ENCODE measurements around the gene WASF3. TPM values are rescaled to one million over a fixed set of nuclear protein-coding genes. Genes with fewer than 3 reads are reported as not detected.
"Not testable (repeated sequence)": the region's sequence is repeated elsewhere in the genome, so short reads cannot be mapped to it uniquely, and the experiment has no call there.

WASF3 gene
- total RNA-seq, 1 experiment from 2014 or later, result 3.4 TPM

GRCh38 chr13:26722321-26722720 lies 164.8 kb downstream of the WASF3 start:
- Histone ChIP-seq H3K4me1 (ENCODE audit: control insufficient read depth in 1 of 2, insufficient read depth in 2 of 2, low read length in 2 of 2) (no peaks in the 10 kb centered on the region), H3K4me3 (replicated peaks in 1 of 2; ENCODE audit: low read depth in 1 of 2, low read length in 2 of 2) (no peak overlapping the region), H4K20me1 (ENCODE audit: insufficient read depth) (no peaks in the 10 kb centered on the region), H3K79me2 (ENCODE audit: insufficient read depth, low read length) (no peaks in the 10 kb centered on the region), H3K9ac (ENCODE audit: low read length) (no peak overlapping the region), H3K27me3 (ENCODE audit: insufficient read depth, low read length) (0 out of 2 replicates have a peak, but pooled peaks cover 8% of the 10 kb centered on the region), H3K9me3 (ENCODE audit: control insufficient read depth in 1 of 2, insufficient read depth in 1 of 2, low read depth in 1 of 2, low read length in 2 of 2) (no peaks in the 10 kb centered on the region), H2AFZ (ENCODE audit: low read depth, low read length, poor library complexity, severe bottlenecking) (no peak overlapping the region), H3K9me2 (ENCODE audit: insufficient read depth) (no peaks in the 10 kb centered on the region), H3K36me3 (ENCODE audit: control insufficient read depth in 1 of 2, insufficient read depth in 2 of 2, low read length in 2 of 2) (no peaks in the 10 kb centered on the region), H3K27ac (ENCODE audit: low read depth, low read length) (no peak overlapping the region), H3K4me2 (ENCODE audit: low read length) (no peak overlapping the region)
- TF ChIP-seq EZH2phosphoT487 (IDR thresholded peaks at IDR 0.05; ENCODE audit: borderline replicate concordance) (no peak), ELF1 (IDR thresholded peaks at IDR 0.05; ENCODE audit: borderline replicate concordance, low read depth) (no peak), POLR2AphosphoS5 (IDR thresholded peaks at IDR 0.05; ENCODE audit: low read depth, low read length) (no peak), ZFX (IDR thresholded peaks at IDR 0.05) (no peak), SP1 (IDR thresholded peaks at IDR 0.05; ENCODE audit: low read depth) (no peak), REST (IDR thresholded peaks at IDR 0.05; ENCODE audit: low read depth) (no peak)
- DNase-seq (ENCODE audit: low read depth, low spot score), result no peak
- CTCF ChIA-PET, result no interaction called here
- BruUV-seq (replicated peaks), result no TSS peak
- intact Hi-C loops (cut with micrococcal nuclease), result no loop called here
- RAD21 ChIA-PET (ENCODE audit: low non-redundant PET in 1 of 2, low total read pairs in 2 of 2, uncharacterized antibody in 2 of 2, unreplicated experiment in 2 of 2), result no interaction called here
- POLR2A ChIA-PET, result no interaction called here
- no peak for ATAC-seq

GRCh38 chr13:26723620-26724019 lies 166.1 kb downstream of the WASF3 start:
- H3K9me2 ChIP-seq (ENCODE audit: insufficient read depth); H3K4me1 ChIP-seq (ENCODE audit: control insufficient read depth in 1 of 2, insufficient read depth in 2 of 2, low read length in 2 of 2); H3K4me2 ChIP-seq (ENCODE audit: low read length); H3K9me3 ChIP-seq (ENCODE audit: control insufficient read depth in 1 of 2, insufficient read depth in 1 of 2, low read depth in 1 of 2, low read length in 2 of 2); RAD21 ChIA-PET (ENCODE audit: low non-redundant PET in 1 of 2, low total read pairs in 2 of 2, uncharacterized antibody in 2 of 2, unreplicated experiment in 2 of 2); H3K36me3 ChIP-seq (ENCODE audit: control insufficient read depth in 1 of 2, insufficient read depth in 2 of 2, low read length in 2 of 2); POLR2A ChIA-PET; intact Hi-C loops (cut with micrococcal nuclease); BruUV-seq (replicated peaks); DNase-seq (ENCODE audit: low read depth, low spot score); ATAC-seq; H3K27me3 ChIP-seq (ENCODE audit: insufficient read depth, low read length); H3K27ac ChIP-seq (ENCODE audit: low read depth, low read length); H3K9ac ChIP-seq (ENCODE audit: low read length); CTCF ChIA-PET; H4K20me1 ChIP-seq (ENCODE audit: insufficient read depth); H3K79me2 ChIP-seq (ENCODE audit: insufficient read depth, low read length); H3K4me3 ChIP-seq (replicated peaks in 1 of 2; ENCODE audit: low read depth in 1 of 2, low read length in 2 of 2); H2AFZ ChIP-seq (ENCODE audit: low read depth, low read length, poor library complexity, severe bottlenecking): not testable (repeated sequence)
